ENCODE results near the gene ATCAY.
"Not testable (repeated sequence)": the region's sequence is repeated elsewhere in the genome, so short reads cannot be mapped to it uniquely, and the experiment has no call there.

Gene ATCAY

DNA sequence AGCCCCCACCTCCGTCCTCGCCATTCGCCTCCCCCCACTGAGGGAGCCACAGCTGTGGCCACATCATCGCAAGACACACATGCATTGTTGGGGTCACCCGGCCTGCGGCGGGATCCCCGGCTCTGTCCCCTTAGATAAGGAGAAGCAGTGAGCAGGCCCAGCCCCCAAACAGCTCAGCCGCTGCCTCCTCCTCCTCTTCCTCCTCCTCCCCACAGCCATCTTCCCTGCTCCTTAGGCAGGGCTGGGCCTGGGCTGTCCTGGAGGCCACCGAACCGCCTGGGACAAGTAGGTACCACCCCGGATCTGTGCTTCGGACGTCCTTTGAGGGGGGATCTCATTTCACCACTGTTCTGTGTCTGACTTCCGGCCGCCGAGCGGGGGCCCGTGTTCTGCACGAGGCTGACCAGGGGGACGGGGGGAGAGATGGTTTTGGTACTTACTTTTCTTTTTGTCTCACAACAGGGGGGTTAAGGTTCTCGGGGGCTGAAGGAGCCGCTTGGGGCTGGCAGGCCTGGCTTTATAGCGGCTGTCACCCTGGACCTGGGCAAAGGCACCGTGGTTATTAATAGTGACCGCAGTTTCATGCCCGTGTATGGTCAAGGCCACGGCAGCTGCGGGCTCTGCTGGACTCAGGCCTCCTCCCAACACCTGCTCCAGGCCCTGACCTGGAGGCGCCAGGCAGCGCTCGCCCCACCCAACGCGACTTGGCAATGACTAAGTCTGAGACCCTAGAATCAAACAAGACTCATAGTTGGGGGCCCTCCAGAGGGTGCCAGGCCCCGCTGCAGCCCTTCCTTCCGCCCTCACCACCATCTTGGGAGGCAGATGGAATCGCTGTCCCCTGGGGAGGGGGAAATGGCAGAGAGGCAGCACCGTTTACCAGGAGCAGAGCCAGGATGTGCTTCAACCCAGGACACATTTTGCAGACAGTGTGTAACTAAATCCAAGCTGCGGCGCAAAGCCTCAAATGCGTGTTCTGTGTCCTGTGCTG is 70.7 kb downstream of the ATCAY start:
- DNase-seq = no peak

DNA sequence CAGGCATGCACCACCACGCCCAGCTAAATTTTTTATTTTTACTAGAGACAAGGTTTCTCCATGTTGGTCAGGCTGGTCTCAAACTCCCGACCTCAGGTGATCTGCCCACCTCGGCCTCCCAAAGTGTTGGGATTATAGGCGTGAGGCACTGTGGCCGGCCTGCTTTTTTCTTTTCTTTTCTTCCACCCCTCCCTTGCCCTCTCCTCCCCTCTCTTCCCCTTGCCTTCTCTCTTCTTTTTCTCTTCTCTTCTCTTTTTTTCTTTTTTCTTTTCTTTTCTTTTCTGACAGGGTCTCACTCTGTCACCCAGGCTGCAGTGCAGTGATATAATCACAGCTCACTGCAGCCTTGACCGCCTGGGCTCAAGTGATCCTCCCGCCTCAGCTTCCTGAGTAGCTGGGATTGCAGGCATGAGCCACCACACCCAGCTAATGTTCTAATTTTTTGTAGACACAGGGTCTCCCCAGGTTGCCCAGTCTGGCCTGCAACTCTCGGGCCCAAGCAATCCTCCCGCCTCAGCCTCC is 72.3 kb downstream of the ATCAY start:
- not testable (repeated sequence) for DNase-seq

- DNase-seq = no peak
These were observed 73.6 kb downstream of the ATCAY start for GRCh38 chr19:3954107-3954506.

- not testable (repeated sequence) for DNase-seq
These were observed 74.8 kb downstream of the ATCAY start for GRCh38 chr19:3955276-3955675.

- no peak for DNase-seq
These were observed 75.2 kb downstream of the ATCAY start for GRCh38 chr19:3955688-3956087.

- no peak for DNase-seq
These were observed 78.6 kb downstream of the ATCAY start for GRCh38 chr19:3958836-3959765.

- DNase-seq = no peak
These were observed 79.3 kb downstream of the ATCAY start for GRCh38 chr19:3959766-3960131.

GRCh38 chr19:3961007-3961406 is 80.5 kb downstream of the ATCAY start:
- no peak for DNase-seq

DNA sequence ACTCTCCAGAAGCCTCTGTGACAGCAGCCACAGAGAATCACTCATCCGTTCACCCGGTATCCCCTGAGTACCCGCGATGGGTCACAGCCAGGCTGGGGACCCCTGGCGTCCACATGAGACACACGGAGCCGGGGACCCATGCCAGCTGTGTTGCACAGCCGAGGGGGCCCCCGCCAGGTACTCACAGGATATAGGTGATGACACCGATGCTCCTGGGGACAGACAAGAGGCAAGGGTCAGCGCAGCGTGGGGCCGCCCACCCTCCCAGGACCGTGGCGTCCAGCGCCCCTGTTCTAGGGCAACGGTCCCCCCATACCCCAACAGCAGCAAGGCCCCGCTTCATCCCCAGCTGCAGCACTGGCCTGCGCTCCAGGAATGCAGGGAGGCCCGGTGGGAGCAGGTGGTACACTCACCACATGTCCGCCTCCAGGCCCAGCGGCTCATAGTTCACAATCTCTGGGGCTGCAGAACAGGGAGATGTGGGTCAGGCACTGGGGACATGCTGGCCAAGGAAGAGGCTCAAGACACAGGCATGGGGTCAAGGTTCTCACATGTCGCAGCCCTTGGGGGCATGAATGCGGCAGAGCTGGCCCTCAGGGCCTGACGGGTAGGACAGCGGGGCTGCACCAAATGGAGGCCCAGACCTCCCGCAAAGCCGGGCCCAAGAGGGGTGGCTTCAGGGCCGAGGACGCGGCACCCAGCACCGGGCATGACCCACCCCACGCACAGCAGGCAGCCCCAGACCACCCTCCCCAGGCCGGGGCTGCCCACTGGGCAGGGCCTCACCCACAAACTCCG is 83.2 kb downstream of the ATCAY start:
- no peak for DNase-seq

DNA sequence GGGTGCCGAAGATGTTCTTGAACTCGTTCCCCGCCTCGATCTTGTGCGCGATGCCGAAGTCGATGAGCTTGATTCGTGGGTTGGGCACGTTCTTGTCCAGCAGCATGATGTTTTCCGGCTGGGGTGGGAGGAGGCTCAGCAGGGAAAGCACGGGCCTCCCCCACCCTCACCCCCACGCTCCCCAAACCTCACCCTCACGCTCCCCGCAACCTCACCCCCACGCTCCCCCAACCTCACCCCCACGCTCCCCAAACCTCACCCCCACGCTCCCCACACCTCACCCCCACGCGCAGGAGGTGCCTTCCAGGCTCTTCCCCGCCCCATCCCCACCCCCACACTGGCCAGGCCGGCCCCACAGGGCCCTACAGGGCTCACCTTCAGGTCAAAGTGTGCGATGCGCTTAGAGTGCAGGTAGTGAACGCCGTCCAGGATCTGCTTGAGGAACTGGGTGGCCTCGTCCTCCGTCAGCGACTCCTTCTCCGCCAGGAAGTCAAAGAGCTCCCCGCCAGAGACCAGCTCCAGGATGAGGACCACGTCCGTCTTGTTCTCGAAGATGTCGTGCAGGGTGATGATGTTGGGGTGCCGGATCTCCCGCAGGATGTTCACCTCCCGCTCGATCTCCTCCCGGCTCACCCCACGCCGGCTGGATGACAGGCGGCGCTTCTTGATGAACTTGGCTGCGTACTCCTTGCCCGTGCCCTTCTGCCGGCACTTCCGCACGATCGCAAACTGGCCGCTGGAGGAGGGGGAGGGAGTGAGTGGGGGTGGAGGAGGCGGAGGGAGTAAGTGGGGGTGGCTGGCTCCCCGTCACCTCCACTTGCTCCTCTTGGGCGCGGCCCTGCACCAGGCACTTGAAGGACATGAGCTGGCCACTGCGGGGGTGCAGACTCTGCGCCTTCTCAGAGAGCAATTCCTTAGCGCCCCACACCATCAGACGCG is 84.0 kb downstream of the ATCAY start:
- DNase-seq = no peak

DNA sequence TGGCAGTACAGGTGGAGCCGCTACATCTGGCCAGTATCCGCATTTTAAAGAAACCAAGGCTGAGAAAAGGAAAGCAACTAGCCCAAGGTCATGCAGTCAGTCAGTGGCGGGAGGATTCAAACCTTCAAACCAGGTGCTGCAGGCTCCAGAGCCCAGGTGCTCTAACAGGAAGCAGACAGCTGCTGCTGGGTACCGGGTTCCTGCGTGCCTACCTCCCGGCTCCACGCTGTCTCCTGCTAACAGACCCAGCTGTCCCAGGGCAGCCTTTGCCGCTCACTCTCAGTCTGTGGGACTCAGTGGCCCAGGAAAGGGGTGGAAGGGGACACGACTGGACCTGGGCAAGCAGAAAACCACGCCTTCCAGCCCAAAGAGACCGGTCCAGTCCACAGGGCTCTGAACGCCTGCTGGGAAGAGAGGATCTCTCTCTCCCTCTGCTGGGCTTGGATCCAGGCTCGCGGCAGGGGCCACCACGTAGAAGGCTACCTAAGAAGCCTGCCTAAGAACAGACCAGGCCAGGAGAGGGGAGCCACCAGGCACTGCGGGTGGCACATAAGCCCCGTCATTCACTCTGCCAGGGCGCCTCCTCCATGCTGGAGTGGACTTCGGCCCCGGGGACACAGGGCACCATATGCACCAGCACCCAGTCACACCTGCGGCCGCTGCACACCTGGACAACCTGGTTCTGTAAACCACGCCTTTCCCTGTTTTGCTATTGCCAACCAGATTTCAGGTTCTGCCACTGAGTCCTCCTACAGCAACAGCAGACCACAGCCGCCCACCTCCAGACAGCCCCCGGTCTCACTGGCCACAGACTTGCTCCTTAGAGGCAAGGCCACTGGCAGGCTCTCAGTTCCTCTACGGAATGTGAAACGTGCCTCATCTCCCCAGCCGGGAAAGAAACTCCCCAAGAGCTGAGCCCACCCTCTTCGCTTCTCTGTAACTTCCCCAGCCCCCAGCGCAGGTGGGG is 85.8 kb downstream of the ATCAY start:
- no peak for DNase-seq

- DNase-seq = not testable (repeated sequence)
These were observed 87.5 kb downstream of the ATCAY start for GRCh38 chr19:3967983-3968382.

GRCh38 chr19:3968556-3969434 is 88.3 kb downstream of the ATCAY start:
- DNase-seq = peak; percentile 72

- DNase-seq = no peak
These were observed 89.2 kb downstream of the ATCAY start for GRCh38 chr19:3969435-3970312.

GRCh38 chr19:3970313-3970807 is 89.9 kb downstream of the ATCAY start:
- no peak for DNase-seq

DNA sequence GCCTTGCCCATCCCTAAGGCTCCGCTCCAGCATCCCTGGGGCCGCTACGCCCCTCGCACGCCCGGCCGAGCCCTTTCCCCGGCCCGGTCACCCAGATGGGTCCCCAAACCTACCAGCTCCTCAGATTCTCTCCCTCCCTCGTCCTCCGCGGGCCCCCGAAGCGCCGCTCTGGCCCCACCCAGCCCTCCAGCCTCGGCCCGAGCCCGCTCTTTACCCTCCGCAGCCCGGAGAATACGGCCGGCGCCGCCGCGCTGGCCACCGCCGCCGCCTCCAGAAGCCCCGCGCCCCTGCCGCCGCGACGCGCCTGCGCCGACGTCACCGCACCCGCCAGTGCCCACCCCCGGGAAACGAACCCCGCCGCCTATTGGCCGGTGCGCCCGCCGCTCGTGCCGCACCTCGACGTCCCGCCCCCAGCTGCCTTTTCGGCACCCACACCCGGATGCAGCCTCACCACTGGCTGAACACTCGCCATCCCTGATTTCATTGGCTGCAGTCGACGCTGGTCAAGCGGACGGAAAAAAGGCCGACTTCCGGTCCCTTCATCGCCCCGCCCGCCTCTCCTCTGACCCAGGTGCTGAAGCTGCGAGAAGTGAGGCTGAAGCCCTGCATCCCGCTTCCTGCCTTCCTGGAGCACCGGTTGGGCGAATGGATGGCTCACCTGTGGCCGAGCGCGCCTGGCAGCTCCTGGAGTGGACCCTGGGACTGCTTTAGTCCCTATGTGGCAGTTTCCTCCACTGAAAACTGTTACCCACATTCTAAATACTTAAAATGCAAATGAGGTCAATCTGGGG is 90.5 kb downstream of the ATCAY start, which contains the start of gene DAPK3:
Gene DAPK3 (minus strand): TSS at position 292 of the 791 bp plus-strand sequence. CDS start 1,364 bp downstream, outside the sequence.
- peak; percentile 95 for DNase-seq

- DNase-seq = no peak
These were observed 94.7 kb downstream of the ATCAY start for GRCh38 chr19:3975144-3975543.
